Measurements from ENCODE around the gene C5AR2.

DNA sequence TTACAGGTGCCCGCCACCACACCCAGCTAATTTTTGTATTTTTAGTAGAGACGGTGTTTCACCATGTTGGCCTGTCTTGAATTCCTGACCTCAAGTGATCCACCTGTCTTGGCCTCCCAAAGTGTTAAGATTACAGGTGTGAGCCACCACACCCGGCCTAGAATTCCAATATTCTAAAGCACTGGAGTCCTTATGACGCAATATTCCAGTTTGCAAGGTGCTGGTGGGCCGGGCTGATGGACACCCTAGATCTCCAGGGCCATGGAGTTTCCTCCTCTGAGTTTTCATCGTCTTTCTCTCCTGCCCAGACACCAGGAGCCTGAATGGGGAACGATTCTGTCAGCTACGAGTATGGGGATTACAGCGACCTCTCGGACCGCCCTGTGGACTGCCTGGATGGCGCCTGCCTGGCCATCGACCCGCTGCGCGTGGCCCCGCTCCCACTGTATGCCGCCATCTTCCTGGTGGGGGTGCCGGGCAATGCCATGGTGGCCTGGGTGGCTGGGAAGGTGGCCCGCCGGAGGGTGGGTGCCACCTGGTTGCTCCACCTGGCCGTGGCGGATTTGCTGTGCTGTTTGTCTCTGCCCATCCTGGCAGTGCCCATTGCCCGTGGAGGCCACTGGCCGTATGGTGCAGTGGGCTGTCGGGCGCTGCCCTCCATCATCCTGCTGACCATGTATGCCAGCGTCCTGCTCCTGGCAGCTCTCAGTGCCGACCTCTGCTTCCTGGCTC lies 8.7 kb downstream of the C5AR2 start:
- TF ChIP-seq GATA3 (IDR thresholded peaks at IDR 0.05; ENCODE audit: low read depth, low read length) (no peak), GATA2 (IDR thresholded peaks at IDR 0.05; ENCODE audit: low read depth, low read length) (no peak)

Data from SH-SY5Y (cell line).